PC-3 (cell line): ENCODE data around the gene PTEN. TPM values are rescaled to one million over a fixed set of nuclear protein-coding genes. Genes with fewer than 3 reads are reported as not detected.

Source experiments
- ATAC-seq: fragments of 200-7000 bp; cut with Tn5 transposase; 2 replicates; pipeline ENCODE4 v1.9.1; 2020; ENCODE audit warnings: mild to moderate bottlenecking, moderate library complexity
- BruUV-seq: library from RNA; stranded (reverse); fragments of 400-500 nt; replicated peaks from 2 replicates; lab custom pipeline; 2021; lab: Mats Ljungman, UMichigan
- CTCF ChIA-PET: fragments of 300-600 bp; sonication (Branson Sonifier 250); formaldehyde crosslinking; loops from one replicate; lab custom pipeline; 2022; ENCODE audit warnings: antibody characterized with exemption; lab: Charles Lee
- POLR2A ChIA-PET: fragments of 300-600 bp; sonication (Branson Sonifier 250); formaldehyde crosslinking; loops from one replicate; lab custom pipeline; 2022; ENCODE audit warnings: antibody characterized with exemption; ENCODE audit not compliant: unreplicated experiment; lab: Charles Lee
- DNase-seq: peaks from one replicate; pipeline ENCODE4 v3.0.0-alpha.2; 2015
- H2AFZ ChIP-seq: fragments of 300-600 bp; sonication (generic); 2 replicates; pipeline ENCODE4 v1.6.0; 2016; ENCODE audit warnings: antibody characterized with exemption, low read length
- H3F3A ChIP-seq: fragments of 300-600 bp; sonication (generic); one replicate; pipeline ENCODE4 v1.6.0; 2017; ENCODE audit warnings: antibody characterized with exemption, low read length, control low read depth, mild to moderate bottlenecking; ENCODE audit not compliant: unreplicated experiment
- H3K27ac ChIP-seq: fragments of 300-600 bp; sonication (generic); 2 replicates; pipeline ENCODE4 v1.5.1; 2016; ENCODE audit warnings: mild to moderate bottlenecking, low read length
- H3K27me3 ChIP-seq: fragments of 300-600 bp; sonication (generic); 2 replicates; pipeline ENCODE4 v1.6.1; 2016; ENCODE audit warnings: low read length, mixed read lengths
- H3K36me3 ChIP-seq: fragments of 300-600 bp; sonication (generic); 2 replicates; pipeline ENCODE4 v1.6.1; 2016; ENCODE audit warnings: low read depth, mixed run types, low read length, mixed read lengths
- H3K4me1 ChIP-seq: fragments of 300-600 bp; sonication (generic); 2 replicates; pipeline ENCODE4 v1.5.1; 2016; ENCODE audit warnings: low read length; ENCODE audit not compliant: insufficient read depth
- H3K4me2 ChIP-seq: fragments of 300-600 bp; sonication (generic); 2 replicates; pipeline ENCODE4 v1.6.0; 2016; ENCODE audit warnings: low read length
- H3K4me3 ChIP-seq: fragments of 300-600 bp; sonication (generic); 2 replicates; pipeline ENCODE4 v1.5.1; 2016; ENCODE audit warnings: mild to moderate bottlenecking, low read length, mixed read lengths
- H3K79me2 ChIP-seq: fragments of 300-600 bp; sonication (generic); 2 replicates; pipeline ENCODE4 v1.6.1; 2017; ENCODE audit warnings: low read length, mixed read lengths
- H3K9ac ChIP-seq: fragments of 300-600 bp; sonication (generic); 2 replicates; pipeline ENCODE4 v1.6.0; 2016; ENCODE audit warnings: mild to moderate bottlenecking, low read length
- H3K9me2 ChIP-seq: fragments of 300-600 bp; sonication (generic); replicated peaks from 2 replicates; pipeline ENCODE4 v1.6.1; 2016; ENCODE audit warnings: mixed run types, low read length, mixed read lengths
- H3K9me3 ChIP-seq: fragments of 300-600 bp; sonication (generic); 2 replicates; pipeline ENCODE4 v1.6.1; 2016; ENCODE audit warnings: low read length, mixed read lengths
- H4K20me1 ChIP-seq: fragments of 300-600 bp; sonication (generic); 2 replicates; pipeline ENCODE4 v1.6.1; 2016; ENCODE audit warnings: low read length, mixed read lengths
- EZH2 ChIP-seq: fragments of 300-600 bp; sonication (generic); IDR thresholded peaks from one replicate; pipeline ENCODE4 v1.6.1; 2017; ENCODE audit warnings: antibody characterized with exemption, mild to moderate bottlenecking, low read length; ENCODE audit not compliant: unreplicated experiment
- EZH2phosphoT487 ChIP-seq: fragments of 300-600 bp; sonication (generic); IDR thresholded peaks from 2 replicates; pipeline ENCODE4 v1.6.1; 2018; ENCODE audit warnings: mild to moderate bottlenecking, antibody characterized with exemption, low read length, borderline replicate concordance
- intact Hi-C: fragments of 100-400 bp; cut with micrococcal nuclease; formaldehyde crosslinking; loops from 2 replicates; pipeline ENCODE4 v1.9.0; 2023
- total RNA-seq: library from RNA; depleted of rRNA; stranded (reverse); fragments of >200 nt; gene quantifications from 2 replicates; pipeline ENCODE4 v1.2.3, GENCODE V29; 2014
- TF ChIP-seq, protein P1 (sequence below): fragments of 300-600 bp; sonication (generic); conservative IDR thresholded peaks from 2 replicates; pipeline ENCODE4 v1.5.1; 2017; ENCODE audit warnings: antibody characterized with exemption, low read depth, mild to moderate bottlenecking, low read length

PTEN gene
- total RNA-seq, 1 experiment from 2014 or later, result 7.8 TPM

DNA sequence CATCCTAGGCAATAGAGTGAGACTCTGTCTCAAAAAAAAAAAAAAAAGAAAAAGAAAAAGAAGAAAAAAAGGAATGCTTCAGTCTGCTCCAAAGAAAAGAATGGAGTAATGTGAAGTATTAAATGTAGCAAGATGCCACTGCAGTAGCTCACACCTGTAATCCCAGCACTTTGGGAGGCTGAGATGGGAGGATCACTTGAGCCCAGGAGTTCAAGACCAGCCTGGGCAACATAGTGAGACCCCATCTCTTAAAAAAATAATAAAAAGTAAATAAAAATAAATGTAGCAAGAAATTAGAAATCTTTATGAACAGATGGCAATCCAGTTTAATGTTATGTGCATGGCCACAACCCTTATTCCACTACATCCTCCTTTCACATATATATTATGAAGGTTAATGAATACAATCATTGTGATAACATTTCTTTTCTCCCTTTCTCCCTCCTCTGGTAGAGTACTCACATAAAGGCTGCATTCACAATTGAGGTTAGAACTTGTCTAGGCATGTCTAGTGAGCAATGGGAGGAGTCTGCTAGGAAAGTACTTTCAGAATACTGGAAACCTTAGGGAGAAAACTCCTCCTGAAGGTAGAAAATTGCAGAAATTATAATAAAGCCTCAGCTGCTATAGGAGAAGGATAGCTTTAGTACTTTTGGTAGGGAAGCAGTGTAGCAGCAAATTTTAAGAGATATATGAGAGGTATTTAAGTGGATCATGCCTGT, 20.5 kb upstream of the PTEN start:
- H2AFZ ChIP-seq, result no peak overlapping the region
- ChIA-PET POLR2A (no interaction called here), CTCF (no interaction called here)
- H3K36me3 ChIP-seq, result no peaks in the 10 kb centered on the region
- H3F3A ChIP-seq, result peaks cover 14% of the 10 kb centered on the region
- H3K4me2 ChIP-seq, result peak overlapping the region; percentile 48
- no peak overlapping the region for H3K4me3 ChIP-seq
- no peaks in the 10 kb centered on the region for H3K9me3 ChIP-seq
- intact Hi-C loops, result loop anchor here (2.0 kb wide), 1 partner anchor 24 kb away; the partner anchor contains the start of gene ATAD1
- H3K27me3 ChIP-seq, result no peaks in the 10 kb centered on the region
- H3K4me1 ChIP-seq, result peaks cover 51% of the 10 kb centered on the region
- ATAC-seq (no peak), DNase-seq (no peak)
- no peak for TF ChIP-seq EZH2
- no peak for TF ChIP-seq EZH2phosphoT487
- TF ChIP-seq, protein P1, sequence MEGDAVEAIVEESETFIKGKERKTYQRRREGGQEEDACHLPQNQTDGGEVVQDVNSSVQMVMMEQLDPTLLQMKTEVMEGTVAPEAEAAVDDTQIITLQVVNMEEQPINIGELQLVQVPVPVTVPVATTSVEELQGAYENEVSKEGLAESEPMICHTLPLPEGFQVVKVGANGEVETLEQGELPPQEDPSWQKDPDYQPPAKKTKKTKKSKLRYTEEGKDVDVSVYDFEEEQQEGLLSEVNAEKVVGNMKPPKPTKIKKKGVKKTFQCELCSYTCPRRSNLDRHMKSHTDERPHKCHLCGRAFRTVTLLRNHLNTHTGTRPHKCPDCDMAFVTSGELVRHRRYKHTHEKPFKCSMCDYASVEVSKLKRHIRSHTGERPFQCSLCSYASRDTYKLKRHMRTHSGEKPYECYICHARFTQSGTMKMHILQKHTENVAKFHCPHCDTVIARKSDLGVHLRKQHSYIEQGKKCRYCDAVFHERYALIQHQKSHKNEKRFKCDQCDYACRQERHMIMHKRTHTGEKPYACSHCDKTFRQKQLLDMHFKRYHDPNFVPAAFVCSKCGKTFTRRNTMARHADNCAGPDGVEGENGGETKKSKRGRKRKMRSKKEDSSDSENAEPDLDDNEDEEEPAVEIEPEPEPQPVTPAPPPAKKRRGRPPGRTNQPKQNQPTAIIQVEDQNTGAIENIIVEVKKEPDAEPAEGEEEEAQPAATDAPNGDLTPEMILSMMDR, result no peak
- no TSS peak for BruUV-seq
- peak overlapping the region; percentile 61 for H3K9ac ChIP-seq
- H3K79me2 ChIP-seq, result no peaks in the 10 kb centered on the region
- no peaks in the 10 kb centered on the region for H4K20me1 ChIP-seq
- no peaks in the 10 kb centered on the region for H3K9me2 ChIP-seq
- H3K27ac ChIP-seq, result peak overlapping the region; percentile 98

DNA sequence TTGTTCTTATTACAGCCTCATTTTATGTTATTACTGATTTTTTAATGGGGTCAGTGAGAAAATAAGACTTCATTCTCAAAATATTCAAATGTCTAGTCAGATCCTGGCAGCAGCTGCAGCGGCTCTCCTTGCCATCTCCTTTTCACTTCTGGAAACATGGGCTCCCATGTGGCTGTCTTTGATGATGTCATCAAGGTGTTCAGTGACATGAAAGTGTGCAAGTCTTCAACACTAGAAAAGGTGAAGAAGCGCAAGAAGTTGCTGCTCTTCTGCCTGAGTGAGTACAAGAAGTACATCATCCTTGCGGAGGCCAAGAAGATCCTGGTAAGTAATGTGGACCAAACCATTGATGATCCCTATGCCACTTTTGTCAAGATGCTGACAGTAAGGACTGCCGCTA, 19.7 kb upstream of the PTEN start:
- no peaks in the 10 kb centered on the region for H3K36me3 ChIP-seq
- TF ChIP-seq EZH2phosphoT487 (no peak), EZH2 (no peak)
- TF ChIP-seq, protein P1, result no peak
- no peaks in the 10 kb centered on the region for H4K20me1 ChIP-seq
- 0 out of 2 replicates have a peak overlapping the region, but pooled peaks have one; percentile 54 for H3K4me2 ChIP-seq
- CTCF ChIA-PET, result no interaction called here
- peak overlapping the region; percentile 98 for H3K27ac ChIP-seq
- ATAC-seq, result no peak
- intact Hi-C loops, result loop anchor here (2.0 kb wide), 1 partner anchor 25 kb away; the partner anchor contains the start of gene ATAD1
- no peaks in the 10 kb centered on the region for H3K79me2 ChIP-seq
- H3K9ac ChIP-seq, result no peak overlapping the region
- H3K4me1 ChIP-seq, result peaks cover 59% of the 10 kb centered on the region
- BruUV-seq, result no TSS peak
- H3F3A ChIP-seq, result peaks cover 14% of the 10 kb centered on the region
- DNase-seq, result no peak
- no peaks in the 10 kb centered on the region for H3K27me3 ChIP-seq
- POLR2A ChIA-PET, result no interaction called here
- no peaks in the 10 kb centered on the region for H3K9me3 ChIP-seq
- no peak overlapping the region for H3K4me3 ChIP-seq
- H3K9me2 ChIP-seq, result no peaks in the 10 kb centered on the region
- H2AFZ ChIP-seq, result no peak overlapping the region
